K562 (cell line): ENCODE measurements around the gene SYN1. TPM values are rescaled to one million over a fixed set of nuclear protein-coding genes. Genes with fewer than 3 reads are reported as not detected.

Source experiments
- ATAC-seq: fragments of 200-7000 bp; cut with Tn5 transposase; 3 replicates; pipeline ENCODE4 v1.9.1; 2020; ENCODE audit warnings: moderate library complexity
- BruUV-seq: library from RNA; stranded (reverse); fragments of 400-500 nt; replicated peaks from 2 replicates; lab custom pipeline; 2021; lab: Mats Ljungman, UMichigan
- CTCF ChIA-PET: fragments of 300-600 bp; formaldehyde crosslinking; extraction: SDS; loops from one replicate; lab custom pipeline; 2021; ENCODE audit warnings: low intra/inter-chr PET ratio; lab: Yijun Ruan, JAX
- POLR2A ChIA-PET: fragments of 300-600, 350-650 bp; sonication (Branson Sonifier 250); formaldehyde crosslinking; extraction: SDS; loops from one replicate; lab custom pipeline; 2021; ENCODE audit warnings: antibody characterized with exemption, inconsistent platforms; lab: Yijun Ruan, JAX
- DNase-seq, 4 experiments: peaks; one replicate each; pipeline versions ENCODE4 v3.0.0 to v3.0.0-alpha.2; 2011 to 2018; ENCODE audit warnings: low spot score in 3 of 4, mixed read lengths in 3 of 4; ENCODE audit errors: extremely low read depth in 1 of 4
- FAIRE-seq: peaks from 2 replicates; lab custom pipeline; 2011; peaks lifted over from hg19 to GRCh38; lab: Jason Lieb, UNC
- H2AFZ ChIP-seq: 2 replicates; pipeline ENCODE4 v1.6.0; 2011; ENCODE audit warnings: low read depth, low read length, control low read depth, inconsistent platforms
- H3K27ac ChIP-seq: fragments of 200-600 bp; 3 replicates; pipeline ENCODE4 v1.8.0; 2011; ENCODE audit warnings: low read depth, mild to moderate bottlenecking, control low read depth, inconsistent platforms, low read length, moderate library complexity, mixed read lengths; ENCODE audit errors: extremely low read depth
- H3K27me3 ChIP-seq, 2 experiments: fragments of 300-600 bp in 1 of 2; 2 replicates in 1 of 2; 3 replicates in 1 of 2; pipeline versions ENCODE4 v1.6.0 to v1.8.0; 2011; ENCODE audit warnings: inconsistent platforms in 2 of 2, low read length in 2 of 2, mild to moderate bottlenecking in 1 of 2, mixed read lengths in 1 of 2, moderate library complexity in 1 of 2; ENCODE audit not compliant: control insufficient read depth in 2 of 2, insufficient read depth in 2 of 2
- H3K36me3 ChIP-seq: fragments of 300-600 bp; 3 replicates; pipeline ENCODE4 v1.8.0; 2011; ENCODE audit warnings: mild to moderate bottlenecking, low read length, inconsistent platforms; ENCODE audit not compliant: control insufficient read depth, insufficient read depth
- H3K4me1 ChIP-seq, 2 experiments: fragments of 200-600 bp in 1 of 2; replicated peaks in 1 of 2; 2 replicates in 1 of 2; 3 replicates in 1 of 2; pipeline versions ENCODE4 v1.5.1 to v1.8.0; 2011; ENCODE audit warnings: inconsistent platforms in 2 of 2, low read length in 2 of 2, mild to moderate bottlenecking in 1 of 2, mixed read lengths in 1 of 2, moderate library complexity in 1 of 2; ENCODE audit not compliant: control insufficient read depth in 2 of 2, insufficient read depth in 2 of 2
- H3K4me2 ChIP-seq: 2 replicates; pipeline ENCODE4 v1.6.1; 2011; ENCODE audit warnings: low read length, control low read depth, inconsistent platforms, mixed read lengths; ENCODE audit not compliant: insufficient read depth
- H3K4me3 ChIP-seq: fragments of 200-600 bp; sonication (generic), shearing (Covaris generic); 2 replicates; pipeline ENCODE4 v1.5.1; 2016; ENCODE audit warnings: control low read depth, inconsistent platforms
- H3K79me2 ChIP-seq: fragments of 200-600 bp; 3 replicates; pipeline ENCODE4 v1.8.0; 2011; ENCODE audit warnings: low read length, inconsistent platforms; ENCODE audit not compliant: control insufficient read depth, insufficient read depth
- H3K9ac ChIP-seq, 2 experiments: 2 replicates each; pipeline versions ENCODE4 v1.6.0 to v1.6.1; 2011; ENCODE audit warnings: low read depth in 2 of 2, low read length in 2 of 2, control low read depth in 1 of 2, inconsistent platforms in 1 of 2, mild to moderate bottlenecking in 1 of 2, mixed read lengths in 1 of 2; ENCODE audit not compliant: insufficient read depth in 1 of 2
- H3K9me1 ChIP-seq: one replicate; pipeline ENCODE4 v1.6.0; 2011; ENCODE audit warnings: inconsistent platforms, mild to moderate bottlenecking, low read length, moderate library complexity; ENCODE audit not compliant: control insufficient read depth, insufficient read depth
- H3K9me3 ChIP-seq: replicated peaks from 2 replicates; pipeline ENCODE4 v1.5.1; 2011; ENCODE audit warnings: low read depth, low read length, inconsistent platforms; ENCODE audit not compliant: control insufficient read depth, insufficient read depth
- H4K20me1 ChIP-seq: replicated peaks from 2 replicates; pipeline ENCODE4 v1.6.1; 2011; ENCODE audit warnings: low read length, inconsistent platforms, mixed read lengths; ENCODE audit not compliant: control insufficient read depth, insufficient read depth
- ATF1 ChIP-seq, 2 experiments: fragments of 450-650 bp in 1 of 2; IDR thresholded peaks; 2 replicates each; pipeline ENCODE4 v1.6.1; 2016; ENCODE audit warnings: missing compliant biosample characterization in 1 of 2, missing genetic modification characterization in 1 of 2
- CEBPG ChIP-seq, 3 experiments: fragments of 200-800 bp in 1 of 3; sonication (Bioruptor generic) in 1 of 3; sonication (generic) in 1 of 3; formaldehyde crosslinking in 1 of 3; IDR thresholded peaks in 2 of 3; conservative IDR thresholded peaks in 1 of 3; 2 replicates each; pipeline versions ENCODE4 v1.6.1 to v1.8.0; 2016 to 2022; ENCODE audit warnings: missing compliant biosample characterization in 2 of 3, missing genetic modification characterization in 2 of 3, mild to moderate bottlenecking in 1 of 3, missing genetic modification reagents in 1 of 3
- POLR2A ChIP-seq: fragments of 450-650 bp; conservative IDR thresholded peaks from 2 replicates; pipeline ENCODE4 v1.6.1; 2016
- POLR2B ChIP-seq: fragments of 450-650 bp; IDR thresholded peaks from 2 replicates; pipeline ENCODE4 v1.6.1; 2018; ENCODE audit warnings: low read depth; ENCODE audit not compliant: partially characterized antibody
- RBM34 ChIP-seq: fragments of 200-400 bp; formaldehyde crosslinking; IDR thresholded peaks from 2 replicates; pipeline ENCODE4 v1.6.1; 2018; ENCODE audit warnings: low read length, borderline replicate concordance; ENCODE audit not compliant: insufficient read depth
- TAL1 ChIP-seq: fragments of 450-650 bp; IDR thresholded peaks from 2 replicates; pipeline ENCODE4 v1.6.1; 2016; ENCODE audit warnings: mild to moderate bottlenecking
- ZEB2 ChIP-seq: fragments of 450-650 bp; IDR thresholded peaks from 2 replicates; pipeline ENCODE4 v1.6.1; 2016
- ZKSCAN3 ChIP-seq: fragments of 250-450 bp; sonication (Bioruptor Pico); IDR thresholded peaks from 2 replicates; pipeline ENCODE4 v1.4.0; 2020
- WGBS: fragments of 100-300 bp; shearing (Covaris generic); methylation state at CpG from one replicate; pipeline ENCODE4 v1.1.6; 2016; ENCODE audit warnings: low coverage, mixed read lengths; ENCODE audit not compliant: insufficient coverage; ENCODE audit errors: missing lambda C conversion rate; 5-methylcytosine and 5-hydroxymethylcytosine counted together
- in situ Hi-C: fragments of 300-500 bp; cut with MboI; formaldehyde crosslinking; loops from 4 replicates; pipeline ENCODE4 v1.15.0; 2018; ENCODE audit warnings: inconsistent platforms, mixed read lengths
- intact Hi-C: fragments of 100-400 bp; cut with micrococcal nuclease; formaldehyde crosslinking; loops from 2 replicates; pipeline ENCODE4 v1.14.2; 2022
- polyA plus RNA-seq, 8 experiments: library from polyadenylated mRNA; depleted of rRNA in 4 of 8; stranded (reverse) in 5 of 8; unstranded in 3 of 8; fragments of >200 nt; fragmentation: Nextera tagmentation in 2 of 8; fragmentation: Illumina TruSeq in 1 of 8; extraction: Ambion mirVana in 2 of 8; extraction: Trizol in 1 of 8; gene quantifications; 2 replicates each; pipeline versions ENCODE4 v1.2.1 to v1.2.3, GENCODE V29; 2011 to 2014; ENCODE audit warnings: inconsistent platforms in 1 of 8, missing spikeins in 1 of 8
- total RNA-seq, 7 experiments: library from RNA; depleted of rRNA in 6 of 7; stranded (reverse); fragments of >200 nt in 6 of 7; fragmentation: Illumina TruSeq in 2 of 7; extraction: Trizol in 2 of 7; gene quantifications; 2 replicates each; pipeline versions ENCODE4 v1.2.1 to v1.2.3, GENCODE V29; 2011 to 2021; ENCODE audit warnings: low replicate concordance in 1 of 7
- TF ChIP-seq, protein P1 (sequence below): fragments of 450-650 bp; conservative IDR thresholded peaks from 2 replicates; pipeline ENCODE4 v1.6.1; 2016; ENCODE audit warnings: missing genetic modification characterization, low read depth, mild to moderate bottlenecking, missing compliant biosample characterization, moderate library complexity
- TF ChIP-seq, protein P2 (sequence below), 2 experiments: IDR thresholded peaks; 2 replicates each; pipeline ENCODE4 v1.6.1; 2011; ENCODE audit warnings: borderline replicate concordance in 1 of 2, control low read depth in 1 of 2, low read depth in 1 of 2, low read length in 1 of 2, mild to moderate bottlenecking in 1 of 2, mixed read lengths in 1 of 2, moderate library complexity in 1 of 2; ENCODE audit not compliant: insufficient read depth in 1 of 2, insufficient read length in 1 of 2, poor library complexity in 1 of 2, severe bottlenecking in 1 of 2; ENCODE audit errors: extremely low read depth in 1 of 2
- TF ChIP-seq, protein P3 (sequence below): fragments of 250-450 bp; sonication (Bioruptor Pico); IDR thresholded peaks from 2 replicates; pipeline ENCODE4 v1.8.0; 2022; ENCODE audit warnings: inconsistent platforms, mild to moderate bottlenecking, moderate library complexity, borderline replicate concordance
- TF ChIP-seq, protein P4 (sequence below): fragments of 450-650 bp; IDR thresholded peaks from 2 replicates; pipeline ENCODE4 v1.6.1; 2017; ENCODE audit warnings: antibody characterized with exemption, mild to moderate bottlenecking

Gene SYN1
- total and polyA plus RNA-seq, 9 of the 15 experiments (the other 6 are each of a cell fraction or from before 2014, with no cell fraction given), result 0.01 to 0.28 (median 0.18) TPM; not detected in 2

DNA sequence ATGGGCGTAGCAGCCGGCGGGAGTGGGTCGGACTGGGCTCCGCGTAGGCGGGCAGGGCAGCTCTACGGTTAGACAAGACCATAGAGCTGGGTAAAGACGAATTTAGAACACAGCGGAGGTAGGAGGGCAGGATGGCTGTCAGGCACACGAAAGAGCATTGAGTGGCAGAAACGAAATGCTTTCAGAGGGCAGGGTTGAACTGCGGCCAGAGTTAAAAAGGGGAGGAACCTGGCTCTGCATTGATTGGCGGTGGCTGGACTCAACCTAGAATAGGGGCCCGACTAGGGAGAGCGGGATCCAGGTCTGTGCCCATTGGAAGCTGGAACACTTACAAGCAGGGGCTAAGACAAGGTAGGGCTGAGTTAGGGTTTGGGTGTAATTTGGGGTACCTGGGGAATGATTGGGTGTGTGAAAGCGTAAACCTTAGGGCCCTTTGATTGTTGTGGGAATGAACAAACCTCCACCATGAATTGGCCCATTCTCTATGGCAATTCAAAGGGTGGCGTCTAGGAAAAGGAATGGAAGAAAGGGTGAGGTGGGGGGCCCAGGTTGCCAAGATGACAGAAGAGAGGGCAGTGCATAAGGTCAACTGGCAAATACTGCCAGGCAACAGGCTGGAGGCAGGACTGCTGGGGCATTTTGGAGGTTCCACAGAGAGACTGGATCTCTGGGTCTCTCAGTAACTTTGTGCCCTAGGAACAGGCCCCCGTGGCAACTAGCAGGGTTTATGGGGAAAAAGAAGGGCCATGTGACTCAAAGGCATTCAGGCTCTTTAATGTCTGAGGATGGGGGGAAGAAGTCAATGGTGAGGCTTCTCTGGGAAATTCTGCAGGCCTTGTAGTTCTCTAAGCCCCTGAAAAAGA lies 31.6 kb upstream of the SYN1 start:
- ChIA-PET POLR2A (interaction anchor here (0.5 to 1.3 kb wide), 2 partner anchors 17 to 130 kb away, joined by 3 to 4 read pairs; no protein-coding TSS in a partner anchor), CTCF (no interaction called here)
- Histone ChIP-seq H3K27ac (peak overlapping the region; percentile 77), H3K36me3 (peaks cover 80% of the 10 kb centered on the region; the same call in 2 of the 3 replicates), H3K4me3 (peak overlapping the region; percentile 85), H2AFZ (peak overlapping the region; percentile 69), H3K27me3 (no peaks in the 10 kb centered on the region), H3K9ac (peak overlapping the region; percentile 47 to 88), H3K4me1 (peaks cover 21 to 29% of the 10 kb centered on the region in 2 experiments; a peak in 4 of 5 replicates), H3K79me2 (peaks cover 40% of the 10 kb centered on the region), H3K9me3 (no peaks in the 10 kb centered on the region), H3K4me2 (peak overlapping the region; percentile 93), H3K9me1 (no peaks in the 10 kb centered on the region), H4K20me1 (no peaks in the 10 kb centered on the region)
- intact Hi-C loops (no loop called here), in situ Hi-C loops (no loop called here)
- no TSS peak for BruUV-seq
- FAIRE-seq (no peak), DNase-seq (no peak), ATAC-seq (peak; percentile 24)
- 19% methylated on average over 10 of the region's 19 CpGs for WGBS
- peak; percentile 46 for TF ChIP-seq POLR2A
- TF ChIP-seq TAL1, result no peak
- no peak for TF ChIP-seq CEBPG (CRISPR knock-in tag; IDR thresholded peaks at IDR 0.05)
- no peak for TF ChIP-seq CEBPG (tag; conservative IDR thresholded peaks at IDR 0.05 in 1 of 2, IDR thresholded peaks at IDR 0.05 in 1 of 2)
- no peak for TF ChIP-seq ATF1 (CRISPR knock-in tag; IDR thresholded peaks at IDR 0.05)
- TF ChIP-seq ATF1 (tag; IDR thresholded peaks at IDR 0.05), result no peak; the same call in 1 of the 2 replicates
- TF ChIP-seq, protein P1, sequence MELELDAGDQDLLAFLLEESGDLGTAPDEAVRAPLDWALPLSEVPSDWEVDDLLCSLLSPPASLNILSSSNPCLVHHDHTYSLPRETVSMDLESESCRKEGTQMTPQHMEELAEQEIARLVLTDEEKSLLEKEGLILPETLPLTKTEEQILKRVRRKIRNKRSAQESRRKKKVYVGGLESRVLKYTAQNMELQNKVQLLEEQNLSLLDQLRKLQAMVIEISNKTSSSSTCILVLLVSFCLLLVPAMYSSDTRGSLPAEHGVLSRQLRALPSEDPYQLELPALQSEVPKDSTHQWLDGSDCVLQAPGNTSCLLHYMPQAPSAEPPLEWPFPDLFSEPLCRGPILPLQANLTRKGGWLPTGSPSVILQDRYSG (tag), result no peak
- TF ChIP-seq ZEB2, result no peak
- no peak for TF ChIP-seq RBM34
- TF ChIP-seq, protein P2, sequence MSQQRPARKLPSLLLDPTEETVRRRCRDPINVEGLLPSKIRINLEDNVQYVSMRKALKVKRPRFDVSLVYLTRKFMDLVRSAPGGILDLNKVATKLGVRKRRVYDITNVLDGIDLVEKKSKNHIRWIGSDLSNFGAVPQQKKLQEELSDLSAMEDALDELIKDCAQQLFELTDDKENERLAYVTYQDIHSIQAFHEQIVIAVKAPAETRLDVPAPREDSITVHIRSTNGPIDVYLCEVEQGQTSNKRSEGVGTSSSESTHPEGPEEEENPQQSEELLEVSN (IDR thresholded peaks at IDR 0.05; ENCODE audit: borderline replicate concordance in 1 of 2, extremely low read depth in 1 of 2, insufficient read depth in 1 of 2, insufficient read length in 1 of 2, low read depth in 1 of 2, low read length in 1 of 2, poor library complexity in 1 of 2, severe bottlenecking in 1 of 2), result peak in 1 of 2 experiments; percentile 2
- peak; percentile 63 for TF ChIP-seq POLR2B
- TF ChIP-seq, protein P3, sequence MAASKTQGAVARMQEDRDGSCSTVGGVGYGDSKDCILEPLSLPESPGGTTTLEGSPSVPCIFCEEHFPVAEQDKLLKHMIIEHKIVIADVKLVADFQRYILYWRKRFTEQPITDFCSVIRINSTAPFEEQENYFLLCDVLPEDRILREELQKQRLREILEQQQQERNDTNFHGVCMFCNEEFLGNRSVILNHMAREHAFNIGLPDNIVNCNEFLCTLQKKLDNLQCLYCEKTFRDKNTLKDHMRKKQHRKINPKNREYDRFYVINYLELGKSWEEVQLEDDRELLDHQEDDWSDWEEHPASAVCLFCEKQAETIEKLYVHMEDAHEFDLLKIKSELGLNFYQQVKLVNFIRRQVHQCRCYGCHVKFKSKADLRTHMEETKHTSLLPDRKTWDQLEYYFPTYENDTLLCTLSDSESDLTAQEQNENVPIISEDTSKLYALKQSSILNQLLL (CRISPR knock-in tag), result no peak
- TF ChIP-seq ZKSCAN3, result no peak
- TF ChIP-seq, protein P4, sequence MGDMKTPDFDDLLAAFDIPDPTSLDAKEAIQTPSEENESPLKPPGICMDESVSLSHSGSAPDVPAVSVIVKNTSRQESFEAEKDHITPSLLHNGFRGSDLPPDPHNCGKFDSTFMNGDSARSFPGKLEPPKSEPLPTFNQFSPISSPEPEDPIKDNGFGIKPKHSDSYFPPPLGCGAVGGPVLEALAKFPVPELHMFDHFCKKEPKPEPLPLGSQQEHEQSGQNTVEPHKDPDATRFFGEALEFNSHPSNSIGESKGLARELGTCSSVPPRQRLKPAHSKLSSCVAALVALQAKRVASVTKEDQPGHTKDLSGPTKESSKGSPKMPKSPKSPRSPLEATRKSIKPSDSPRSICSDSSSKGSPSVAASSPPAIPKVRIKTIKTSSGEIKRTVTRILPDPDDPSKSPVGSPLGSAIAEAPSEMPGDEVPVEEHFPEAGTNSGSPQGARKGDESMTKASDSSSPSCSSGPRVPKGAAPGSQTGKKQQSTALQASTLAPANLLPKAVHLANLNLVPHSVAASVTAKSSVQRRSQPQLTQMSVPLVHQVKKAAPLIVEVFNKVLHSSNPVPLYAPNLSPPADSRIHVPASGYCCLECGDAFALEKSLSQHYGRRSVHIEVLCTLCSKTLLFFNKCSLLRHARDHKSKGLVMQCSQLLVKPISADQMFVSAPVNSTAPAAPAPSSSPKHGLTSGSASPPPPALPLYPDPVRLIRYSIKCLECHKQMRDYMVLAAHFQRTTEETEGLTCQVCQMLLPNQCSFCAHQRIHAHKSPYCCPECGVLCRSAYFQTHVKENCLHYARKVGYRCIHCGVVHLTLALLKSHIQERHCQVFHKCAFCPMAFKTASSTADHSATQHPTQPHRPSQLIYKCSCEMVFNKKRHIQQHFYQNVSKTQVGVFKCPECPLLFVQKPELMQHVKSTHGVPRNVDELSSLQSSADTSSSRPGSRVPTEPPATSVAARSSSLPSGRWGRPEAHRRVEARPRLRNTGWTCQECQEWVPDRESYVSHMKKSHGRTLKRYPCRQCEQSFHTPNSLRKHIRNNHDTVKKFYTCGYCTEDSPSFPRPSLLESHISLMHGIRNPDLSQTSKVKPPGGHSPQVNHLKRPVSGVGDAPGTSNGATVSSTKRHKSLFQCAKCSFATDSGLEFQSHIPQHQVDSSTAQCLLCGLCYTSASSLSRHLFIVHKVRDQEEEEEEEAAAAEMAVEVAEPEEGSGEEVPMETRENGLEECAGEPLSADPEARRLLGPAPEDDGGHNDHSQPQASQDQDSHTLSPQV, result peak; percentile 23; the same call in 1 of the 2 replicates
